HFFc6 (cell line): ENCODE measurements around the gene ANKH. TPM values are rescaled to one million over a fixed set of nuclear protein-coding genes. Genes with fewer than 3 reads are reported as not detected.

Source experiments
- DNase-seq: peaks from one replicate; pipeline ENCODE4 v3.0.0-alpha.2; 2018
- H3K27ac Mint-ChIP-seq: 2 replicates; pipeline ENCODE4 v1.8.0; 2020; ENCODE audit warnings: mild to moderate bottlenecking, mixed read lengths
- H3K27me3 Mint-ChIP-seq: 2 replicates; pipeline ENCODE4 v1.8.0; 2021; ENCODE audit warnings: mild to moderate bottlenecking, moderate library complexity, mixed read lengths; ENCODE audit not compliant: insufficient read depth
- H3K36me3 Mint-ChIP-seq: 2 replicates; pipeline ENCODE4 v1.8.0; 2021; ENCODE audit warnings: low read depth, mixed read lengths
- H3K4me1 Mint-ChIP-seq: 2 replicates; pipeline ENCODE4 v1.8.0; 2020; ENCODE audit warnings: low read depth, mixed read lengths
- H3K4me3 Mint-ChIP-seq: 2 replicates; pipeline ENCODE4 v1.8.0; 2020; ENCODE audit warnings: mild to moderate bottlenecking, moderate library complexity, mixed read lengths
- H3K9me3 Mint-ChIP-seq: 2 replicates; pipeline ENCODE4 v1.8.0; 2020; ENCODE audit warnings: mild to moderate bottlenecking, mixed read lengths
- total RNA-seq, 6 experiments: library from RNA; stranded (reverse); fragmentation: NEBNext Ultra II Directional; extraction: Animal tissue kit (Norgen Biotek cat#: 25700); gene quantifications; 2 replicates in 1 of 6; 3 replicates in 5 of 6; pipeline ENCODE4 v1.2.3, GENCODE V29; 2021
- TF ChIP-seq, protein P1 (sequence below): fragments of 200-600 bp; sonication (generic); IDR thresholded peaks from 2 replicates; pipeline ENCODE4 v1.5.0; 2021; ENCODE audit warnings: antibody characterized with exemption, mild to moderate bottlenecking

Gene ANKH
- total RNA-seq, 6 experiments from 2014 or later, result 32.5 to 35.7 (median 33.0) TPM

DNA sequence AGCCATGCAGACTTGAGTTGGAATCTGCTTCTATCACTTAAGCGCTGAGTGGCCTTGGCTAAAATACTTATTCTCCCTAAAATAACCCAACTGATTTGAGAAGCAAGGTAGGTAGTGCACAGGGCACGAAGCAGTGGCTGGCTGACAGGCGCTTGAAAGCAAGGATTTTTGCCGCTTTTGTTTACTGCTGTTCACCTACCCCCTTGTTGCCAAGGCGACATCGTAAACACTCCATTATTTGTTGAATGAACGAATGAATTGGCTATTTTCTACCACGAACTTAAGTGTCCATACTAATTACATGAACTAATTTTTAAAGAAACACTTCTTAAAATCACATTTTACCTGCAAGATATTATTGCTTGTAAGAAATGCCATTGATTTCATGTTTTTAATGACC lies 98.0 kb downstream of the ANKH start:
- H3K4me3 Mint-ChIP-seq, result no peak overlapping the region
- H3K36me3 Mint-ChIP-seq, result no peaks in the 10 kb centered on the region
- H3K4me1 Mint-ChIP-seq, result peaks cover 15% of the 10 kb centered on the region
- H3K9me3 Mint-ChIP-seq, result no peaks in the 10 kb centered on the region
- no peak overlapping the region for H3K27ac Mint-ChIP-seq
- TF ChIP-seq, protein P1, sequence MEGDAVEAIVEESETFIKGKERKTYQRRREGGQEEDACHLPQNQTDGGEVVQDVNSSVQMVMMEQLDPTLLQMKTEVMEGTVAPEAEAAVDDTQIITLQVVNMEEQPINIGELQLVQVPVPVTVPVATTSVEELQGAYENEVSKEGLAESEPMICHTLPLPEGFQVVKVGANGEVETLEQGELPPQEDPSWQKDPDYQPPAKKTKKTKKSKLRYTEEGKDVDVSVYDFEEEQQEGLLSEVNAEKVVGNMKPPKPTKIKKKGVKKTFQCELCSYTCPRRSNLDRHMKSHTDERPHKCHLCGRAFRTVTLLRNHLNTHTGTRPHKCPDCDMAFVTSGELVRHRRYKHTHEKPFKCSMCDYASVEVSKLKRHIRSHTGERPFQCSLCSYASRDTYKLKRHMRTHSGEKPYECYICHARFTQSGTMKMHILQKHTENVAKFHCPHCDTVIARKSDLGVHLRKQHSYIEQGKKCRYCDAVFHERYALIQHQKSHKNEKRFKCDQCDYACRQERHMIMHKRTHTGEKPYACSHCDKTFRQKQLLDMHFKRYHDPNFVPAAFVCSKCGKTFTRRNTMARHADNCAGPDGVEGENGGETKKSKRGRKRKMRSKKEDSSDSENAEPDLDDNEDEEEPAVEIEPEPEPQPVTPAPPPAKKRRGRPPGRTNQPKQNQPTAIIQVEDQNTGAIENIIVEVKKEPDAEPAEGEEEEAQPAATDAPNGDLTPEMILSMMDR, result no peak
- DNase-seq, result no peak
- no peaks in the 10 kb centered on the region for H3K27me3 Mint-ChIP-seq

DNA sequence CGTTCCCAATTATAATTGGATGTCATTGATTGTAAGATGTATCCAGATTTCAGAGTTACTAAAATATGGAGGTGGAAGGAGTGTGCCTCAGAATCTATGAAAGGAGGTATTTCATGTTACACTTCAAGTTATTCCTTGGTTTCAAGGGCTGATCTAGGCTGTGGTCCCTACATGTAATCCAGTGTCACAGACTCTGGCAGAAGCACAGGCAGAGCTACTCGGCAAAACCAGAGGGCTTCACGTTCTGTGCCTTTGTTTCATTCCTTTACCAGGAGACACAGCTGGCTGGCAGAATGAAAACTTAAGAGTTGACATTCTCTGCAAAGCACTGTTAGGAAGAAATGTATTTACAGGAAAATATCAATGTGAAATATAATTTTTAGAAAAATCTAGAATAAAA lies 99.6 kb downstream of the ANKH start:
- no peak for DNase-seq
- H3K27me3 Mint-ChIP-seq, result no peaks in the 10 kb centered on the region
- H3K27ac Mint-ChIP-seq, result no peak overlapping the region
- H3K4me3 Mint-ChIP-seq, result no peak overlapping the region
- H3K4me1 Mint-ChIP-seq, result peaks cover 15% of the 10 kb centered on the region
- TF ChIP-seq, protein P1, result no peak
- no peaks in the 10 kb centered on the region for H3K9me3 Mint-ChIP-seq
- H3K36me3 Mint-ChIP-seq, result no peaks in the 10 kb centered on the region; the same call in 1 of the 2 replicates

GRCh38 chr5:14771189-14771588 lies 100.4 kb downstream of the ANKH start:
- TF ChIP-seq, protein P1, result no peak
- no peaks in the 10 kb centered on the region for H3K9me3 Mint-ChIP-seq
- no peaks in the 10 kb centered on the region; the same call in 1 of the 2 replicates for H3K36me3 Mint-ChIP-seq
- H3K27ac Mint-ChIP-seq, result no peak overlapping the region
- no peak for DNase-seq
- H3K4me3 Mint-ChIP-seq, result no peak overlapping the region
- H3K27me3 Mint-ChIP-seq, result no peaks in the 10 kb centered on the region
- H3K4me1 Mint-ChIP-seq, result peaks cover 10% of the 10 kb centered on the region

DNA sequence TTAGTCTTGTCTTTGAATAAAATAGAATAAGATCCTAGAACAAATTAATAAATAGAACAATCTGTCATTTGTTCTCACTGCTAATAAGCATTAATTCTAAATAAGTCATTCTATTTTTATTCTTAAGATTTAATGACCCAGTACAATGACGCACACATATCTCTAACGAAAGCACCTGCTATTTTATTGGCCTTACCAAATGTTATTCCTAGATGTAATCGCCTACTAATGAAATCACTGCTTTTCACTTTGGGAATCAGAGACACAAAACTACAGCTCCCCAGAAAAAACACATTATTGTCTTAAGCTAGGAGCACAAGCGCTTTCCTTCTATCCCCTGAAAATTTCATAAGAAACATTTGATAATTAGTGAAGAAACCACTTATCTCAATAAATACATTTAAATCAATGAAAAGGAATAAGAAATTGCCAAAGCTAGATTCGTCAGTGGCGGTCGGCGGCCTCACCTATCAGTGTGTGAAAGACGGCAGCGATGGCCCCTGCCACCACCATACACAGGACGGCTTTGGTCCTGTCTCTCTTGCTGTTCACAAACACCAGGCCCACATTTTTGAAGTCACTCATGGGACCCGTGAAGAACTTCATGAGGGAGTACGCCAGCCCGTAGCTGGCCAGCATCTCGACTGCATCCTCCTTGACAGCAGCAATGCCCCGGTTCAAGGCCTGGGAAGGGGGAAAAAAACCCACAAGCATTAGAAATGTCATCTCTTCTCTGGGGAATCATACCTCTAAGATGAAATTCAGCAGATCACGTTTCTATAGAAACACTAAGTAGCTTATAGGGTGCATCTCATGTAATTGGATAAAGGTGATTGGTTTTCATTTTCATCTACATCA lies 102.8 kb downstream of the ANKH start:
- Mint-ChIP-seq H3K27me3 (no peaks in the 10 kb centered on the region), H3K36me3 (no peaks in the 10 kb centered on the region; the same call in 1 of the 2 replicates), H3K9me3 (no peaks in the 10 kb centered on the region), H3K4me1 (no peaks in the 10 kb centered on the region), H3K27ac (no peak overlapping the region), H3K4me3 (no peak overlapping the region)
- TF ChIP-seq, protein P1, result no peak
- DNase-seq, result no peak

- H3K4me3 Mint-ChIP-seq, result no peak overlapping the region
- no peaks in the 10 kb centered on the region for H3K27me3 Mint-ChIP-seq
- TF ChIP-seq, protein P1, result no peak
- no peak for DNase-seq
- no peaks in the 10 kb centered on the region for H3K9me3 Mint-ChIP-seq
- no peaks in the 10 kb centered on the region for H3K4me1 Mint-ChIP-seq
- H3K36me3 Mint-ChIP-seq, result no peaks in the 10 kb centered on the region; the same call in 1 of the 2 replicates
- H3K27ac Mint-ChIP-seq, result no peak overlapping the region
These were observed 103.7 kb downstream of the ANKH start for GRCh38 chr5:14767735-14768507.
